K562 (cell line): ENCODE measurements around the gene CLDN5.

Source experiments
- GABPA ChIP-seq: fragments of 200-800 bp; sonication (Bioruptor generic); conservative IDR thresholded peaks from 2 replicates; pipeline ENCODE4 v1.6.1; 2016; ENCODE audit warnings: low read depth, missing genetic modification characterization, missing compliant biosample characterization
- GATA2 ChIP-seq: sonication (generic); formaldehyde crosslinking; IDR thresholded peaks from 2 replicates; pipeline ENCODE4 v1.4.0; 2020; ENCODE audit warnings: mild to moderate bottlenecking, missing genetic modification reagents
- NEUROD1 ChIP-seq: fragments of 150-350 bp; IDR thresholded peaks from 2 replicates; pipeline ENCODE4 v1.6.1; 2014; ENCODE audit warnings: borderline replicate concordance, low read length, low read depth; ENCODE audit not compliant: partially characterized antibody
- NR0B1 ChIP-seq: fragments of 450-650 bp; IDR thresholded peaks from one replicate; pipeline ENCODE4 v1.6.1; 2018; ENCODE audit warnings: mild to moderate bottlenecking, moderate library complexity; ENCODE audit not compliant: partially characterized antibody
- POLR2A ChIP-seq: fragments of 450-650 bp; conservative IDR thresholded peaks from 2 replicates; pipeline ENCODE4 v1.6.1; 2016
- POLR2AphosphoS5 ChIP-seq: IDR thresholded peaks from 2 replicates; pipeline ENCODE4 v1.6.1; 2011; ENCODE audit warnings: mild to moderate bottlenecking, low read depth, low read length, moderate library complexity; ENCODE audit not compliant: control insufficient read depth, insufficient read depth
- PRDM10 ChIP-seq: fragments of 450-650 bp; IDR thresholded peaks from 2 replicates; pipeline ENCODE4 v1.6.1; 2018; ENCODE audit not compliant: partially characterized antibody
- TEAD2 ChIP-seq: fragments of 450-650 bp; IDR thresholded peaks from 2 replicates; pipeline ENCODE4 v1.6.1; 2016; ENCODE audit warnings: missing genetic modification characterization, control low read depth, missing compliant biosample characterization
- XRCC5 ChIP-seq: fragments of 200-400 bp; formaldehyde crosslinking; IDR thresholded peaks from 2 replicates; pipeline ENCODE4 v1.6.1; 2017; ENCODE audit warnings: low read depth, mild to moderate bottlenecking, low read length
- ZNF77 ChIP-seq: fragments of 250-450 bp; sonication (Bioruptor Pico); IDR thresholded peaks from 2 replicates; pipeline ENCODE4 v1.5.0; 2020
- TF ChIP-seq, protein P1 (sequence below), 3 experiments: IDR thresholded peaks in 2 of 3; conservative IDR thresholded peaks in 1 of 3; 2 replicates each; pipeline ENCODE4 v1.5.1; 2011 to 2012; ENCODE audit warnings: low read length in 3 of 3, mild to moderate bottlenecking in 3 of 3, control low read depth in 2 of 3, improper control_type of control experiment in 1 of 3, inconsistent platforms in 1 of 3, low read depth in 1 of 3, mixed read lengths in 1 of 3, moderate library complexity in 1 of 3; ENCODE audit not compliant: insufficient read depth in 2 of 3

GRCh38 chr22:19508024-19508776, 16.0 kb downstream of the CLDN5 start:
- TF ChIP-seq NR0B1 (no peak), POLR2AphosphoS5 (peak; percentile 54), GABPA (tag) (no peak), NEUROD1 (no peak), PRDM10 (no peak), TEAD2 (no peak), GATA2 (no peak), POLR2A (peak; percentile 70), XRCC5 (no peak), ZNF77 (CRISPR knock-in tag) (no peak; the same call in 1 of the 2 replicates)
- TF ChIP-seq, protein P1, sequence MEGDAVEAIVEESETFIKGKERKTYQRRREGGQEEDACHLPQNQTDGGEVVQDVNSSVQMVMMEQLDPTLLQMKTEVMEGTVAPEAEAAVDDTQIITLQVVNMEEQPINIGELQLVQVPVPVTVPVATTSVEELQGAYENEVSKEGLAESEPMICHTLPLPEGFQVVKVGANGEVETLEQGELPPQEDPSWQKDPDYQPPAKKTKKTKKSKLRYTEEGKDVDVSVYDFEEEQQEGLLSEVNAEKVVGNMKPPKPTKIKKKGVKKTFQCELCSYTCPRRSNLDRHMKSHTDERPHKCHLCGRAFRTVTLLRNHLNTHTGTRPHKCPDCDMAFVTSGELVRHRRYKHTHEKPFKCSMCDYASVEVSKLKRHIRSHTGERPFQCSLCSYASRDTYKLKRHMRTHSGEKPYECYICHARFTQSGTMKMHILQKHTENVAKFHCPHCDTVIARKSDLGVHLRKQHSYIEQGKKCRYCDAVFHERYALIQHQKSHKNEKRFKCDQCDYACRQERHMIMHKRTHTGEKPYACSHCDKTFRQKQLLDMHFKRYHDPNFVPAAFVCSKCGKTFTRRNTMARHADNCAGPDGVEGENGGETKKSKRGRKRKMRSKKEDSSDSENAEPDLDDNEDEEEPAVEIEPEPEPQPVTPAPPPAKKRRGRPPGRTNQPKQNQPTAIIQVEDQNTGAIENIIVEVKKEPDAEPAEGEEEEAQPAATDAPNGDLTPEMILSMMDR (IDR thresholded peaks at IDR 0.05 in 2 of 3, conservative IDR thresholded peaks at IDR 0.05 in 1 of 3; ENCODE audit: insufficient read depth in 2 of 3, low read depth in 1 of 3, low read length in 3 of 3) = no peak
